Fibroblast of gingiva (primary cell): ENCODE measurements around the gene ARHGEF3.
A peak's percentile ranks its signal among the peaks of the same experiment; 100 is the strongest.
"Not testable (repeated sequence)": the region's sequence is repeated elsewhere in the genome, so short reads cannot be mapped to it uniquely, and the experiment has no call there.

ENCODE experiments used
- DNase-seq: peaks from one replicate; pipeline ENCODE4 v3.0.0-alpha.2; 2011; ENCODE audit warnings: low read depth

The ARHGEF3 gene

DNA sequence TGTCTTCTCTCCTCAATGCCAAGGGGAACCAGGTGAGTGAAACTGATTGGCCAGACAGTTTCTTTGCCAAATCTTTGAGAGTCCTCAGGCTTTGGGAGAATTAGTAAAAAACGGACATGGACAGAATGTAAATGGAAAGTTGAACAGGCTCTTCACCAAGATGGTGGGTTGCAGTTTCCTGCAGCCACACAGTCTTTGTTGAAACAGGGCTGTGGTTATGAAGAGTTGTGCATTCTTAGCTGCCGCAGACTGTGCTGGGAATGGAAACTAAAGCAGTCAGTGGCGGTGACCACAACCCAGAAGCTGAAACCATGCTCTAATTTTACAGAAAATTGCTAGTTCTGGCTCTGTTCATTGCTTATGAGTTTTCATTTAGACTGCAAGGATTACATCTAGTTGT lies 76.6 kb downstream of the ARHGEF3 start:
- DNase-seq = no peak

DNA sequence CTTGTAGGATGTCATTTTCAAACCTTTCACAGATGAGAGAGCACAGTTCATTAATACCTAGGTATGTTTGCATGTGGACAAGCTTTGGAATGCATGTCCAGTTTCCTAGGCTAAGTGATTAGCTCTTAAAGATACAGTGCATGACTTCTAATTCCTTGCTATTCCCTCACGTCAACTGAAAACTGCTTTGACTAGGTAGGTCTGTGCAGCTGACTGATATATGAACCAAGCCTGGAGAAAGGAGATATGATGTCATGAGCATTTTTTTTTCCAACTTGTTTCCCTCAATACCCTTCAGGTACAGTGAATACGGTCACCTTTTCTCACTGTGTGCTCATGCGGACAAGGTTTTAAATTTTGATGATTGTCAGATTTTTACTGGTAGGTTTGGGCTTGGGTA lies 77.1 kb downstream of the ARHGEF3 start:
- no peak for DNase-seq

DNA sequence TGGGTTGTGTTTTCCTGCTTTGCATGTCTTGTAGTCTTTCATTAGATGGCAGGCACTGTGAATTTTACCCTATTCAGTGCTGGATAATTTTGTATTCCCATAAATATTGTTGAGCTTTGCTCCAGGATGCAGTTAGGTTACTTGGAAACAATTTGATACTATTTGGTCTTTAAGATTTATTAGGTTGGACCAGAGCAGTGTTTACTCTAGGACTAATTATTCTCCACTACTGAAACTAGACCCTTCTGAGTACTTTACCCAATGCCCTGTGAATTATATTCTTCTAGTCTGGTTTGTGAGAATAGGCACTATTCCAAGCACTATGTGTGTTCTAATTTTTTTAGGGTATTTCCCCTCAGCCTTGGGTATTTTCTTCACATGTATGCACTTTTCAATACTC lies 80.9 kb downstream of the ARHGEF3 start:
- no peak for DNase-seq

DNA sequence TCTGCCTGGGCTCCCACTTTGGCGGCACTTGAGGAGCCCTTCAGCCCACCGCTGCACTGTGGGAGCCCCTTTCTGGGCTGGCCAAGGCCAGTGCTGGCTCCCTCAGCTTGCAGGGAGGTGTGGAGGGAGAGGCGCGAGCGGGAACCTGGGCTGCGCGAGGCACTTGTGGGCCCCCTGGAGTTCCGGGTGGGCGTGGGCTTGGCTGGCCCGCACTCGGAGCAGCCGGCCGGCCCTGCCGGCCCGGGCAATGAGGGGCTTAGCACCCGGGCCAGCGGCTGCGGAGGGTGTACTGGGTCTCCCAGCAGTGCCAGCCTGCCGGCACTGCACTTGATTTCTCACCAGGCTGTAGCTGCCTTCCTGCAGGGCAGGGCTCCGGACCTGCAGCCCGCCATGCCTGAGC lies 82.9 kb downstream of the ARHGEF3 start:
- DNase-seq = not testable (repeated sequence)

DNA sequence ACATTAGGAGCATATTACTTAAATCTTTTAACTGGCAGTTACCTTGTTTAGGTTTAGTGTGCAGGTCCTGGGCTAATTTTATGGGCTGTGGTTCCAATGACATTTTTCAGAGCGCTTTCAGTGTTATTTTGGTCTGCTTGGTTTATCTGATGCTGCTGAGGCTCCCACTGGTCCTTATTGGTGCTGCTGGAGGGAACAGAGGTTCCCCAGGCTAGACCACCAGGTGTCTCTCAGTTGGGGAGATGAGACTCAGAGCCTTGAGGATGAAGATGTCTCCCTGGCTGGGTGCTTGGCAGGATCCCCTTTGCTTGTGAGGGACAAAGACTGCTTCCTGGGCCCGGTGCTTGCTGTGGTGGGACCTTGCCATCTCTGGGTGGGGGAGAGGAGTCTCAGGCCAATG lies 90.4 kb downstream of the ARHGEF3 start:
- no peak for DNase-seq

DNA sequence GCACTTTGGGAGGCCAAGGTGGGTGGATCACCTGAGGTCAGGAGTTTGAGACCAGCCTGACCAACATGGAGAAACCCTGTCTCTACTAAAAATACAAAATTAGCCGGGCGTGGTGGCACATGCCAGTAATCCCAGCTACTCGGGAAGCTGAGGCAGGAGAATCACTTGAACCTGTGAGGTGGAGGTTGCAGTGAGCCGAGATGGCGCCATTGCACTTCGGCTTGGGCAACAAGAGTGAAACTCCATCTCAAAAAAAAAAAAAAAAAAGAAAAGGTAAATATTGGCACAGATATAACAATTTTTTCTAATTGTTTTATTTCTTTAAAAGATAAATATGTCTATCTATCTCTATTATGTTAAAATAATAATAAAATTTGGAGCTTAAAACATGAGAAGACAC lies 94.3 kb downstream of the ARHGEF3 start:
- DNase-seq = not testable (repeated sequence)

DNA sequence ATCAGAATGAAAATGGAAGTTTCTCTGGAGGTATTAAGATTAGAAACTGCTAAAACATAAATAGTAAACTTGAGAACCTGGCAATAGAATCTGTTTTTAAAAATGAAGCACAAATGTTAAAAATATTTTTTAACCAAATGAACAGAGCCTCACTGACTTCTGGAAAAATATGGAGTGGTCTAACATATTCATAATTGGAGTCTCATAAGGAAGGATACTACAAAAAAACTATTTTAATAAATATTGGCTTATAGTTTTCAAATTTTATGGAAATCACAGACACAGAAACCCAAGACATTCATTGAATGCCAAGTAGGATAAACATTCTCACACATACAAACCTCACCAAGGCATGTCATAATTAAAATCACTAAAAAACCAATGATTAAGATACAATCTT lies 95.1 kb downstream of the ARHGEF3 start:
- DNase-seq = no peak

DNA sequence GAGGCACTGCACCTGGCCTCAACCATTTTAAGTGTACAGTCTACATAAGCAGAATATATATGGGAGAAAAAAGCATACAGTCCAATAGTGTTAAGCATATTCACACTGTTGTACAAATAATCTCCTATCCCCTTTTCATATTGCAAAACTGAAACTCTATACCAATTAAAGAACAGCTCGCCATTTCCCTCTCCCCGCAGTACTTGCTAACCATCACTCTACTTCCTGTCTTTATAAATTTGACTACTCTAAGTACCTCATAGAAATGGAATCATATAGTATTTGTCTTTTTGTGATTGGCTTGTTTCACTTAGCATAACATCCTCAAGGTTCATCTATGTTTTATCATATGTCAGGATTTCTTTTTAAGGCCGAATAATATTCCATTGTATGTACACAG lies 97.0 kb downstream of the ARHGEF3 start:
- no peak for DNase-seq

DNA sequence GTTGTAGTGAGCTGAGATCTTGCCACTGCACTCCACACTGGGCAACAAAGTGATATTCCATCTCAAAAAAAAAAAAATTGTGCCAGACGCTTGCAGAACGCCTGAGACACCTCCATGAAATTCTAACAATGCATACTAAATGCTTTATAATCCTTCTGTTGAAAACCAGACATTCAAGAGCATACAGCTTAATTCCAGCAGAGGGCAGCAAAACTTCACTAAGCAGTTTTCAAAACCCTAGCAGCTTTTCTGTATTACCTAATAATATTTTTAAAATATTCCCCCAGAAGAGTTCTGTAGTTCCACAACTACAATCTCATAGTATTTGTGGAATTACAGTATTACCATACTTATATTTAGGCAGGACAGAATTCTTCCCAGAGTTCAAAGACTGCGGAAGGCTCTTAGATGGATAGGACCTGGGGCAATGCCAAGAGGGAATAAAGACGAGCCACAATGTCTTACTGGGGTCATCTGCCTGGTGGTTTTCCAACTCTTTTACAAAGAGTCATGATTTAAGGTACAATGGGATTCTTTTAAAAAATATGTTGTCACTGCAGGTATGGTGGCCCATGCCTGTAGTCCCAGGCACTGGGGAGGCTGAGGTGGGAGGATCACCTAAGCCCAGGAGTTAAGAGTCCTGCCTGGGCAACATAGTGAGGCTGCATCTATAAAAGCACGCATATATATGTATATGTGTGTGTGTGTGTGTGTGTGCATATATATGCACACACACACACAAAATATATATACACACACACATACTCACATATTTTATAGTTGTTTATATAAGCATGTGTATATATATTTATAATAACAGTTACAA lies 99.0 kb downstream of the ARHGEF3 start:
- DNase-seq = peak; percentile 59

DNA sequence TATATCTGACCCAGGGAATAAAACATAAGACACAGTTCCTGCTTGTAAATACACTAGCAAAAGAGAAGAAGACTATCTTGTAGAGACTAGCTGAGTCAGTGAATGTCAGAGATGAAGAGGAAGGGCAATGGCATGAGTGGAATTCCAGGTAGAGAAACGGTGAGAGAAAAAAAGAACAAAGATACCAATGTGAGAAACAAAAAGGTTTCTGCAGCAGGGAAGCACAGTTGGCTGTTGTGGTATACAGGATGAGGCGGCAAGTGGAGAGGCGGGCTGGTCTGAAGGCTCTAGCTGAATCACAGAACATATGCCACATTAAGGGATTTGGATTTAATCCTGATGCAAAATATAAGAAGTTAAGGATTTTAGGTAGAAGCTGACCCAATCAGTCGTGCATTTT lies 101.6 kb downstream of the ARHGEF3 start:
- DNase-seq = no peak

DNA sequence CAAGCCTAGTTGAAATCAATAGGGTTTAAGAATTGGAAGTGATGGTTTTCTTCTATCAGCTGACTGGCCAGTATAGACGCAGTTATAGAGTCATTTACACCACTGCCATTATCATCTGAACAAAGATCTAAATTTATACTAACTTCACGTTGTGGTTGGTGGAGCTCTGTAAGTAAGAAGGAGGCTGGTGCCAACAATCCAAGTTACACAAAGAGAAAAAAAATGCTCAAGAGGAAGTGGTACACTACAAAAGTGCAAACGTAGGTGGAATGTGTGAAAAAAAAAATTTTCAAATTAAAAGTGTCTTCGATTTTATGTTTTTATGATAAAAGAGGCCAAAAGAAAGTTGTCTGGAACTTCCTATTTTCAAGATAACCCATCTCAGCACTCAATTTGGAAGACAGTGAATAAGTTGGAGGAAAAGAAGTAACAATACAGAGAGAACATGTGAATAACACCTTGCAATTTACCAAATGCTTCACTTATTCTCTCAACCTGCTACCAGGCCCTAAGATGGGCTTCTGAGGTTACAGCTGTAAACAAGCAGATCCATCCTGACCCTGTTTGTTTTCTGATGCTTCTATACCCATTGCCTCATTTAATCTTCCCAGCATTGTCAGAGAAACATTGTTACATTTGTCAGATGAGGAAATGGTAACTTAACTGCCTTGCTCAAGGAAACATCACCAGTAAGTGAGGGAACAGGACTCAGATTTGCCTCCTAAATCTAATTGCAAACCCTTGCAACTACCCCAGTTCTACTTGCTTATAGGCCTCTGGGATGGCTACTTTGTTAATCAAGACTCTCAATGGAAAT lies 106.7 kb downstream of the ARHGEF3 start:
- no peak for DNase-seq

DNA sequence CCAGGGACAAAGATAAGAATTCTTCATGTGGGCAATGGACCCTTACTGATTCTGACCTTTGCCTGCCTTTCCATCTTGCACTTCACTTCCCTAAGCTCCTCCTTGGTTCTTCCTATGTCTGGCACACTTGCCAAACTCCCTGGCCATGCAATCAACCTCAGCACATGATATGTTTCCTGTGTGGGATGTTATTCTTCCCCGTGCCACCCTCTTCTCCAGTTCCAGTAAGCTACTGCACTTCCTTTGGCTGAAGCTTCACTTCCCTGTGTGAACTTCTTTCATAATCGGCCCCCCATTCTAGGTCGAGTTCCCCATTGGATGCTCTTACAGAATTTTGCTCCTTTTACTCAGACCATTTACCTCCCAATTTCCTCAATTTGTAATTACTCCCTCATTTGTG lies 108.0 kb downstream of the ARHGEF3 start:
- no peak for DNase-seq

DNA sequence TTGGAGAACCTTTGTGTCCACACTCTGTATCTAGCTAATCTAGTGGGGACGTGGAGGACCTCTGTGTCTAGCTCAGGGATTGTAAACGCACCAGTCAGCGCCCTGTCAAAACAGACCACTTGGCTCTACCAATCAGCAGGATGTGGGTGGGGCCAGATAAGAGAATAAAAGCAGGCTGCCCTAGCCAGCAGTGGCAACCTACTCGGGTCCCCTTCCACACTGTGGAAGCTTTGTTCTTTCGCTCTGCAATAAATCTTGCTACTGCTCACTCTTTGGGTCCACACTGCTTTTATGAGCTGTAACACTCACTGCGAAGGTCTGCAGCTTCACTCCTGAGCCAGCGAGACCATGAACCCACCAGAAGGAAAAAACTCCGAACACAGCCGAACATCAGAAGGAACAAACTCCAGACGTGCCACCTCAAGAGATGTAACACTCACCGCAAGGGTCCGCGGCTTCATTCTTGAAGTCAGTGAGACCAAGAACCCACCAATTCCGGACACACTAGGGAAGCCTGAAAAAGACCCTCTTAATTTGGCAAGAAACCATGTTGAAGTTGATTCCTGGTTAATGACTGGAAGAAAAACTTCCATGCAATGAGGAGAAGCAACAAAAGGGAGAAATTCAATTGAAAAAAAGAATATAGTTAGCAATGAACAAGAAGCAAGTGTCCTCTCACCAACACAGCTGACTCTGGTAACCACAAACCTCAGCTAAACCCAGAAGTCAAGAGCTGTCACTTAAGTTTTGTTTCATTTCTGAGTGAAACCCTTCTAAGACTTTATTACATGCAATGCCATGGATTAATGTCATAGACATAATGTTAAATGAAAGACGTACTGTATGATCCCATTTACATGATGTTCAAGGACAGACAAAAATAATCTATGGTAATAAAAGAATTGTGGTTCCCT lies 109.0 kb downstream of the ARHGEF3 start:
- DNase-seq = not testable (repeated sequence)

DNA sequence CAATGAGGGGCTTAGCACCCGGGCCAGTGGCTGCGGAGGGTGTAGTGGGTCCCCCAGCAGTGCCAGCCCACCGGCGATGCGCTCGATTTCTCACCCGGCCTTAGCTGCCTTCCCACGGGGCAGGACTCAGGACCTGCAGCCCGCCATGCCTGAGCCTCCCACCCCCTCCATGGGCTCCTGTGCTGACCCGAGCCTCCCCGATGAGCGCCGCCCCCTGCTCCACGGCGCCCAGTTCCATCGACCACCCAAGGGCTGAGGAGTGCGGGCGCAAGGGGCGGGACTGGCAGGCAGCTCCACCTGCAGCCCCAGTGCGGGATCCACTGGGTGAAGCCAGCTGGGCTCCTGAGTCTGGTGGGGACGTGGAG lies 109.8 kb downstream of the ARHGEF3 start:
- not testable (repeated sequence) for DNase-seq

DNA sequence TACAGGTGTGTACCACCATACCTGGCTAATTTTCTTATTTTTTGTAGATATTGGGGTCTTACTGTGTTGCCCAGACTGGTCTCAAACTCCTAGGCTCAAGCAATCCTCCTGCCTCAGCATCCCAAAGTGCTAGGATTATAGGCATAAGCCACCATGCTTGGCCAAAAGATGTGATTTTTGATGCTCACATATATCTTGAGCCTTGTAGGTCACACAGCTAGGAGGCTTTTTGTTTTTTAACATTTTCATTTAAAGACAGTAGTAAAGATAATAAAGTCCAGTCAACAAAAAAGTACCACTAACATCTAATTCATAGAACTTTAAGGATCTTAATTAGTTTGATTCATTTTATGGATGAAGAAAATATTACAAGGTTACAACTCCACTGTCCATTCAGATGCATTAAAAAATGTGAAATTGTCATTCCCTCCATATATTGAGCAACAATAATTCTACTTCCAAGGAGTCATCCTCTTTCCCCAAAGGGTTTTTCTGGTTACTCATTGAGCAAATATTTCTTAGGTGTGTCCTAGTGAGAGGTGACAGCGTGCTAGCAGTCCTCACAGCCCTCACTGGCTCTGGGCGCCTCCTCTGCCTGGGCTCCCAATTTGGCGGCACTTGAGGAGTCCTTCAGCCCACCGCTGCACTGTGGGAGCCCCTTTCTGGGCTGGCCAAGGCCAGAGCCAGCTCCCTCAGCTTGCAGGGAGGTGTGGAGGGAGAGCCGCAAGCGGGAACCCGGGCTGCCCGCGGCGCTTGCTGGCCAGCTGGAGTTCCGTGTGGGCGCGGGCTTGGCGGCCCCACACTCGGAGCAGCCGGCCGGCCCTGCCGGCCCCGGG lies 110.4 kb downstream of the ARHGEF3 start:
- no peak for DNase-seq

DNA sequence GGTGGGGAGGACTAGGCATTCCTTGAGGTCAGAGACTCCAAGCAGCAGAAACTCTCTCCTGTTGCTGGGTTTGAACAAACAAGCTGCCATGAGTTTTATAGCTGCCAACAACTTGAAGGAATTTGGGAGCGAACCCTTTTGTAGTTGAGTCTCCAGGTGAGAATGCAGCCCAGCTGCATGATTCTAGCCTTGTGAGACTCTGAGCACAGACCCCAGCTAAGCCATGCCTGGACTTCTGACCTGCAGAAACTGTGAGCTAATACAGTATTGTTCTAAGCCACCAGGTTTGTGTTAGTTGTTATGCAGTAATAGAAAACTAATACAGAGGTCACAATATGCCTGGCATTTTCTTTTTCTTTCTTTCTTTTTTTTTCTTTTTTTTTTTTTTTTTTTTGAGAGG lies 112.4 kb downstream of the ARHGEF3 start:
- no peak for DNase-seq

DNA sequence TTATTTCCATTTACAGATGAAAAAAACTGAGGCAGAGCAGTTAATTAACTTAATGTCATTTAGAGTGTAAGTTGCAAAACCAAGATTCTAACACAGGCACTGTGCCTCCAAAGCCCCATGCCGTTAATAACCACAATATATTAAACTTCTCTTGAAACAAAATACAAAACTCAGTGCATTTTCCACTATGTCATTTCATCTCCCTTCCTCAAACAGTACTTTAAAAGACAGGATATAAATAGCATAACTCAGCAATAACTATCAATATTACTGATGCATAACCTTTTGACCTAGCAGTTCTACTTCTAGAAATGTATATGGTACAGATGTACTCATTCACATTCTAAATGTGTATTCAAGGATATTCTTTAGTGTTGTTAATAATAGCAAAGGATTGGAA lies 113.6 kb downstream of the ARHGEF3 start:
- DNase-seq = no peak

DNA sequence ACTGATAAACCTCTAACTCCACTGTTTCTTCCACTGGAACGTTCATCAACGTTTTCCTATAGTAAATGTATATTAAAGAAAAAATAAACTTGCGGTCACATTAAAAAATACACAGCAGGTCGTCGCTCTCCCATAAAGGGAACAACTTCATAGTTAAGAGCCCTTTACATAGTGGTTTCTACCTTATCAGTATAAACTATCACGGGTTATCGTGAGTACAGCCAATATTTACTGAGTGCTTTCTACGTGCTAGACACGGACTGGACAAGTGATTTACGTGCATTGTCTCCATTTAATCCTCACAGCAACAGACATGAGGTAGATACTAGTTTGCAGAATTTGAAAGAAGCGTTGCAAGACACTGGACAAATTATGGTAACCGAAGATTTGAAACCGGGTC lies 117.7 kb downstream of the ARHGEF3 start:
- DNase-seq = no peak

DNA sequence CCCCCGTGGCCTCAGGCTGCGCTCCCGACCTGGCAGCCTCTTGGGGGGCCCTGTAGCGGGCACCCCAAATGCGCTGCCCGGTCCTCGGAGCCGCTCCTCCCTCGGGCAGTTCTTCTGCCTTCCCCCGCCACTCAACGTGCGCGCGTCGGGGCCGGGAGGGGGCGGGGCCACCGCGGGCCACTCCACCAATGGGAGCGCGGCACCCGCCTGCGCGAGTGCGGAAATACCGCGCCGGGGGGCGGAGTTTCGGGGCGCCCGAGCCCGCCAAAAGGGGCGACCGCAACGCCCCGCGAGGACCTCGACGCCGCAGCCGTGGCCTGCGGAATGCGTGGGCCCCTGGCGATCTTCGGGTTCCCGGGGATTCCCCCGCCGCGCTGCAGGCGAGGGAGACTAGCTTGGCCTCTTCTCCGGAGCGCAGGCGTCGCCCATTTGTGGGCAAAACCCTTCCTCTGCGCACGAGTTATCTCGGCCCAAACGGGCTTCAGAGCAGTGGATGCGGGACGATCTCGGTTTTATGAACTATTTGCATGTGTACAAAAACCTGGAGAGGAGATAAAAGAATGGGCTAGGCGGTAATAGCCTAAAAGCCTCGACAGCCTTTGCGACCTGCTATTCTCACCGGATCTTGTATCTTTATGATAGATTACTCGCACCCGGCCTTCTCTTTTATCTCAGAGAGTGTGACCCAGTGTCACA lies 118.5 kb downstream of the ARHGEF3 start, which contains the start of gene TASOR:
Gene TASOR (minus strand): TSS at position 144 of the 696 bp plus-strand sequence. CDS start 259 bp downstream, outside the sequence.
- DNase-seq = peak; percentile 80

DNA sequence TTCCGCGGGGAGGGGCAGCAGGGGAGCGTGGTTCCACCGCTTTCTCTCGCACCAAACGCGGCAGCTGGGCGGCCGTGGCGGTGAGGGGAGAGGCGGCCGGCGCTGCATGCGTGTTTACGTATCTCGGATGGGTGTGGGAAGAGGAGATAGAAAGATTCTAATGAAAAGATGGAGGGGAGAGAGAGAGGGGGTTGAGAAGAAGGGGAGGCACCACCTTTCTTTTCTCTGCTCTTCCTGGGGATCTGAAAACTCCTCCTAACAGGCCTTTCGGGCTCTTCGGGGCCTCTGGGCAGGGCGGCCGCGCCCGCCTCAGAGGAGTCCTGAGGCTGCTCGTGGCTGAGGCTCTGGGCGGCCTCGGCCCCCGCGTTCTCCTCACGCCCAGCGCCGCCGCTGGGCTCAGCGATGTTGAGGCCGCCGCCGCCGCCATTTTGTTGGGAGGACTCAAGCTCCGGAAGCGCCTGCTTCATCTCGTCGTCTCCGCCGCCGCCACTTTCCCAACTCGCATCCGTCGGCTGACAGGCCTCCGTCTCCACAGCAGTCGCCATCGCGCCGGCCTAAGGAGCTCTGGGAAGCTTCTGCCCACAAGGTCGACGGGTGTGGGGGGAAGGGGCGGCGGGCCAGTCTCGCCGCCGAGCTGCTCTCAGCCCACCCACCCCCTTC lies 119.2 kb downstream of the ARHGEF3 start:
- DNase-seq = peak; percentile 69
